ENCODE data around the gene BAIAP3. TPM values are rescaled to one million over a fixed set of nuclear protein-coding genes. Genes with fewer than 3 reads are reported as not detected.

BAIAP3 gene
- total RNA-seq, 2 experiments from 2014 or later, result 0.24 to 0.63 TPM

GRCh38 chr16:1305823-1306222 is 27.6 kb upstream of the BAIAP3 start:
- ChIA-PET POLR2A (interaction anchor here (0.6 kb wide), 2 partner anchors 115 to 306 kb away, joined by 3 to 4 read pairs; partner anchors contain the start of genes CRAMP1, IFT140 and UQCC4), CTCF (no interaction called here)
- ATAC-seq (no peak), DNase-seq (peak; percentile 38)
- H3K36me3 Mint-ChIP-seq (ENCODE audit: low read depth), result peaks cover 8% of the 10 kb centered on the region
- H3K27me3 Mint-ChIP-seq (ENCODE audit: low read depth), result no peaks in the 10 kb centered on the region
- H3K27ac Mint-ChIP-seq, result peak overlapping the region; percentile 86
- H3K9me3 Mint-ChIP-seq (ENCODE audit: insufficient read depth), result no peaks in the 10 kb centered on the region
- peaks cover 47% of the 10 kb centered on the region for H3K4me1 Mint-ChIP-seq (ENCODE audit: low read depth)
- no peak overlapping the region for H3K4me3 Mint-ChIP-seq

- H3K36me3 Mint-ChIP-seq (ENCODE audit: low read depth), result peaks cover 14% of the 10 kb centered on the region
- H3K27me3 Mint-ChIP-seq (ENCODE audit: low read depth), result no peaks in the 10 kb centered on the region
- H3K4me1 Mint-ChIP-seq (ENCODE audit: low read depth), result peaks cover 51% of the 10 kb centered on the region
- ChIA-PET POLR2A (interaction anchor here (0.6 kb wide), 1 partner anchor 114 kb away, joined by 4 read pairs; the partner anchor contains the start of gene UQCC4), CTCF (no interaction called here)
- ATAC-seq (no peak), DNase-seq (no peak)
- H3K4me3 Mint-ChIP-seq, result peak overlapping the region; percentile 25
- no peaks in the 10 kb centered on the region for H3K9me3 Mint-ChIP-seq (ENCODE audit: insufficient read depth)
- peak overlapping the region; percentile 86 for H3K27ac Mint-ChIP-seq
These were observed 27.1 kb upstream of the BAIAP3 start for GRCh38 chr16:1306334-1306733.

GRCh38 chr16:1308036-1308976 is 25.1 kb upstream of the BAIAP3 start:
- ChIA-PET CTCF (interaction anchor here (1.0 kb wide), 1 partner anchor 474 kb away, joined by 3 read pairs; the partner anchor contains the start of genes NUBP2 and SPSB3), POLR2A (interaction anchor here (0.6 to 1.8 kb wide), 9 partner anchors 8 to 1492 kb away, joined by 3 to 15 read pairs (median 3); partner anchors contain the start of genes GNG13, RPS2 and UQCC4)
- Mint-ChIP-seq H3K36me3 (ENCODE audit: low read depth) (peaks cover 19% of the 10 kb centered on the region), H3K27me3 (ENCODE audit: low read depth) (no peaks in the 10 kb centered on the region), H3K9me3 (ENCODE audit: insufficient read depth) (no peaks in the 10 kb centered on the region), H3K4me3 (peak overlapping the region; percentile 84), H3K27ac (peak overlapping the region; percentile 100), H3K4me1 (ENCODE audit: low read depth) (peaks cover 61% of the 10 kb centered on the region)
- DNase-seq (no peak), ATAC-seq (no peak)

- H3K4me3 Mint-ChIP-seq, result peak within 1 kb of the TSS; percentile 97
- peak within 1 kb of the TSS; percentile 100 for H3K27ac Mint-ChIP-seq
- DNase-seq, result peak; percentile 97
- CTCF ChIA-PET, result interaction anchor here (0.6 to 1.0 kb wide), 2 partner anchors 397 to 474 kb away, joined by 3 read pairs; partner anchors contain the start of genes MAPK8IP3, NUBP2 and SPSB3
- H3K36me3 Mint-ChIP-seq (ENCODE audit: low read depth), result peaks cover 22% of the 10 kb centered on the region
- H3K27me3 Mint-ChIP-seq (ENCODE audit: low read depth), result no peaks in the 10 kb centered on the region
- peaks cover 54% of the 10 kb centered on the region for H3K4me1 Mint-ChIP-seq (ENCODE audit: low read depth)
- H3K9me3 Mint-ChIP-seq (ENCODE audit: insufficient read depth), result no peaks in the 10 kb centered on the region
- POLR2A ChIA-PET, result interaction anchor here (0.6 to 1.8 kb wide), 11 partner anchors 9 to 1492 kb away, joined by 3 to 15 read pairs (median 3); partner anchors contain the start of genes GNG13, RPS2 and UQCC4
- ATAC-seq, result peak; percentile 76
These were observed 24.2 kb upstream of the BAIAP3 start, which contains the start of gene UBE2I for GRCh38 chr16:1308977-1309885. UBE2I (plus strand) TSS chr16:1309636; CDS start chr16:1314031, 4,395 bp downstream.

GRCh38 chr16:1309888-1310831 is 23.3 kb upstream of the BAIAP3 start:
- peak; percentile 44 for ATAC-seq
- ChIA-PET CTCF (no interaction called here), POLR2A (interaction anchor here (1.0 to 1.8 kb wide), 8 partner anchors 19 to 654 kb away, joined by 3 to 15 read pairs (median 4); partner anchors contain the start of genes RPS2 and UQCC4)
- DNase-seq, result peak; percentile 66
- H3K9me3 Mint-ChIP-seq (ENCODE audit: insufficient read depth), result no peaks in the 10 kb centered on the region
- peak overlapping the region; percentile 97 for H3K4me3 Mint-ChIP-seq
- H3K27ac Mint-ChIP-seq, result peak overlapping the region; percentile 94
- peaks cover 26% of the 10 kb centered on the region for H3K36me3 Mint-ChIP-seq (ENCODE audit: low read depth)
- no peaks in the 10 kb centered on the region for H3K27me3 Mint-ChIP-seq (ENCODE audit: low read depth)
- H3K4me1 Mint-ChIP-seq (ENCODE audit: low read depth), result peaks cover 49% of the 10 kb centered on the region

GRCh38 chr16:1310832-1311200 is 22.6 kb upstream of the BAIAP3 start:
- Mint-ChIP-seq H3K36me3 (ENCODE audit: low read depth) (peaks cover 29% of the 10 kb centered on the region), H3K27me3 (ENCODE audit: low read depth) (no peaks in the 10 kb centered on the region), H3K9me3 (ENCODE audit: insufficient read depth) (no peaks in the 10 kb centered on the region), H3K4me3 (peak overlapping the region; percentile 97), H3K27ac (peak overlapping the region; percentile 94), H3K4me1 (ENCODE audit: low read depth) (peaks cover 46% of the 10 kb centered on the region)
- peak; percentile 70 for DNase-seq
- ChIA-PET CTCF (no interaction called here), POLR2A (interaction anchor here (0.7 to 1.0 kb wide), 3 partner anchors 18 to 69 kb away, joined by 3 to 4 read pairs (median 3); no protein-coding TSS in a partner anchor)
- ATAC-seq, result peak; percentile 12

GRCh38 chr16:1311212-1311737 is 22.2 kb upstream of the BAIAP3 start:
- ChIA-PET POLR2A (interaction anchor here (0.6 to 1.3 kb wide), 6 partner anchors 18 to 166 kb away, joined by 3 to 5 read pairs (median 4); no protein-coding TSS in a partner anchor), CTCF (interaction anchor here (1.1 kb wide), 1 partner anchor 19 kb away, joined by 3 read pairs; no protein-coding TSS in a partner anchor)
- H3K4me1 Mint-ChIP-seq (ENCODE audit: low read depth), result peaks cover 42% of the 10 kb centered on the region
- no peaks in the 10 kb centered on the region for H3K27me3 Mint-ChIP-seq (ENCODE audit: low read depth)
- H3K27ac Mint-ChIP-seq, result peak overlapping the region; percentile 94
- H3K4me3 Mint-ChIP-seq, result peak overlapping the region; percentile 97
- no peaks in the 10 kb centered on the region for H3K9me3 Mint-ChIP-seq (ENCODE audit: insufficient read depth)
- peaks cover 32% of the 10 kb centered on the region for H3K36me3 Mint-ChIP-seq (ENCODE audit: low read depth)
- DNase-seq, result no peak
- ATAC-seq, result no peak

- H3K4me1 Mint-ChIP-seq (ENCODE audit: low read depth), result peaks cover 38% of the 10 kb centered on the region
- H3K27me3 Mint-ChIP-seq (ENCODE audit: low read depth), result no peaks in the 10 kb centered on the region
- POLR2A ChIA-PET, result interaction anchor here (0.6 to 1.3 kb wide), 4 partner anchors 21 to 166 kb away, joined by 3 to 5 read pairs (median 4); partner anchors contain the start of gene BAIAP3
- H3K9me3 Mint-ChIP-seq (ENCODE audit: insufficient read depth), result no peaks in the 10 kb centered on the region
- no peak for ATAC-seq
- peak overlapping the region; percentile 97 for H3K4me3 Mint-ChIP-seq
- H3K27ac Mint-ChIP-seq, result peak overlapping the region; percentile 11
- CTCF ChIA-PET, result interaction anchor here (1.1 kb wide), 1 partner anchor 19 kb away, joined by 3 read pairs; no protein-coding TSS in a partner anchor
- no peak for DNase-seq
- peaks cover 38% of the 10 kb centered on the region for H3K36me3 Mint-ChIP-seq (ENCODE audit: low read depth)
These were observed 21.5 kb upstream of the BAIAP3 start for GRCh38 chr16:1311738-1312466.

- H3K36me3 Mint-ChIP-seq (ENCODE audit: low read depth), result peaks cover 43% of the 10 kb centered on the region
- H3K4me3 Mint-ChIP-seq, result peak overlapping the region; percentile 22
- H3K4me1 Mint-ChIP-seq (ENCODE audit: low read depth), result peaks cover 38% of the 10 kb centered on the region
- no peaks in the 10 kb centered on the region for H3K9me3 Mint-ChIP-seq (ENCODE audit: insufficient read depth)
- DNase-seq (no peak), ATAC-seq (no peak)
- CTCF ChIA-PET, result interaction anchor here (1.1 kb wide), 1 partner anchor 18 kb away, joined by 3 read pairs; no protein-coding TSS in a partner anchor
- H3K27ac Mint-ChIP-seq, result peak overlapping the region; percentile 11
- POLR2A ChIA-PET, result interaction anchor here (1.0 to 1.3 kb wide), 2 partner anchors 21 to 30 kb away, joined by 3 to 5 read pairs; partner anchors contain the start of gene BAIAP3
- H3K27me3 Mint-ChIP-seq (ENCODE audit: low read depth), result no peaks in the 10 kb centered on the region
These were observed 21.0 kb upstream of the BAIAP3 start for GRCh38 chr16:1312467-1312816.
